Activated effector memory CD4-positive, alpha-beta T cell treated with anti-CD3 and anti-CD28 coated beads, Interleukin-2, amount 50 U/mL, for 16 hours (primary cell): ENCODE results near the gene MAGEB4.
"Not testable (repeated sequence)": the region's sequence is repeated elsewhere in the genome, so short reads cannot be mapped to it uniquely, and the experiment has no call there.

ENCODE experiments used
- DNase-seq: peaks from one replicate; pipeline ENCODE4 v3.0.0-alpha.2; 2020

MAGEB4 gene

GRCh38 chrX:30241724-30242415 is at the start of gene MAGEB4:
Gene MAGEB4, plus strand, starts transcription at chrX:30242000. Its CDS starts 136 bp downstream, at chrX:30242136.
- no peak for DNase-seq

GRCh38 chrX:30193910-30194309 is 47.9 kb upstream of the MAGEB4 start:
- not testable (repeated sequence) for DNase-seq

- no peak for DNase-seq
Measured at GRCh38 chrX:30196322-30196721, 45.5 kb upstream of the MAGEB4 start.

- no peak for DNase-seq
Measured at GRCh38 chrX:30212172-30212571, 29.6 kb upstream of the MAGEB4 start.

- DNase-seq = no peak
Measured at GRCh38 chrX:30215357-30215843, 26.4 kb upstream of the MAGEB4 start, which contains the start of gene MAGEB2. Gene MAGEB2, plus strand, starts transcription at chrX:30215563. Its CDS starts 3,018 bp downstream, at chrX:30218581.

GRCh38 chrX:30217465-30217864 is 24.3 kb upstream of the MAGEB4 start:
- DNase-seq = no peak

- DNase-seq = no peak
Measured at GRCh38 chrX:30219372-30219771, 22.4 kb upstream of the MAGEB4 start.

GRCh38 chrX:30220661-30221060 is 21.1 kb upstream of the MAGEB4 start:
- DNase-seq = no peak

GRCh38 chrX:30224536-30224935 is 17.3 kb upstream of the MAGEB4 start:
- DNase-seq = no peak

- DNase-seq = no peak
Measured at GRCh38 chrX:30228526-30228925, 13.3 kb upstream of the MAGEB4 start.

GRCh38 chrX:30230395-30230794 is 11.4 kb upstream of the MAGEB4 start, which contains the start of gene MAGEB3:
Gene MAGEB3, plus strand, starts transcription at chrX:30230657. Its CDS starts 5,268 bp downstream, at chrX:30235925.
- no peak for DNase-seq

GRCh38 chrX:30246769-30247489 is 5.1 kb downstream of the MAGEB4 start, which contains the start of gene MAGEB1:
Gene MAGEB1, plus strand, starts transcription at chrX:30247146. Its CDS starts 3,348 bp downstream, at chrX:30250494.
- DNase-seq = no peak

GRCh38 chrX:30248854-30249253 is 7.1 kb downstream of the MAGEB4 start:
- no peak for DNase-seq

GRCh38 chrX:30253257-30253656 is 11.5 kb downstream of the MAGEB4 start:
- no peak for DNase-seq

- DNase-seq = no peak
Measured at GRCh38 chrX:30259927-30260326, 18.1 kb downstream of the MAGEB4 start.

- no peak for DNase-seq
Measured at GRCh38 chrX:30261012-30261411, 19.2 kb downstream of the MAGEB4 start.

GRCh38 chrX:30262763-30263162 is 21.0 kb downstream of the MAGEB4 start:
- DNase-seq = no peak

GRCh38 chrX:30270639-30271038 is 28.8 kb downstream of the MAGEB4 start:
- no peak for DNase-seq

GRCh38 chrX:30275498-30275897 is 33.7 kb downstream of the MAGEB4 start:
- no peak for DNase-seq

- no peak for DNase-seq
Measured at GRCh38 chrX:30278365-30278764, 36.6 kb downstream of the MAGEB4 start.

GRCh38 chrX:30280428-30280827 is 38.6 kb downstream of the MAGEB4 start:
- DNase-seq = no peak

- no peak for DNase-seq
Measured at GRCh38 chrX:30282527-30282926, 40.7 kb downstream of the MAGEB4 start.

GRCh38 chrX:30283456-30284200 is 41.8 kb downstream of the MAGEB4 start:
- DNase-seq = no peak
